HG03571 (cell line): ENCODE data around the gene IL36G.

ENCODE experiments used
- ATAC-seq: cut with Tn5 transposase; IDR thresholded peaks from one replicate; pipeline ENCODE4 v1.9.1; 2021; ENCODE audit not compliant: unreplicated experiment

The IL36G gene

GRCh38 chr2:112972423-112973086 lies 5.3 kb upstream of the IL36G start:
- no peak for ATAC-seq

DNA sequence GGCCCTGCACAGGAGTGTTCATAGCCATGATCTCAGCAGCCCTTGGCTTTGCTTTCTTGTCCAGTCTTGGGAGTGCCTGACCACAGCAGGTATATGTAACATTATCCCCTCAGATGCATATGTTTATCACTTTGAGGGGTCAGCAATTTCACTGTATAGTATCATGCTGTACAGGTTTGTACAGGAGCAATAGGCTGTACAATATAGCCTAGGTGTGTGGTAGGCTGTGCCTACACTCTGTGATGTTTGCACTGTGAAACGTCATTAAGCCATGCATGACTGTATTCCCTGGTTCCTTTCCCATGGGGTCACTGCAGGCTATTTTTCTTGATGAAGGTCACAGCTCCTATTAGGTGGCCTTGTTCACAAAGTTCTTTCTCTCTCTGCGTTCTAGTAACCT lies 4.7 kb upstream of the IL36G start:
- no peak for ATAC-seq

DNA sequence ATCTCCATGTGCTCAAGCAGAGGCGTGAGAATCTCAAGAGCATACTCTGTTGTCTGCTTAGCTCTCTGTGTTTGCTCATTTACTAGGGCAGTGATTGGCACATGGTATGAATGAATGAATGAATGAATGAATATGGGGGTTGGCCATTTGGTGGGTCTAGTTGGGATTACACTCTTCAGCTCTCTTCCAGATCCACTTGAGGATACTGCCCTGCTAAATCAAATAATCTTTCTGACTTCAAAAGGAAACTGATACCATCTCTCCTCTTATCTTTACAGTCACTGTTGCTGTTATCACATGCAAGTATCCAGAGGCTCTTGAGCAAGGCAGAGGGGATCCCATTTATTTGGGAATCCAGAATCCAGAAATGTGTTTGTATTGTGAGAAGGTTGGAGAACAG lies 1.9 kb downstream of the IL36G start:
- no peak for ATAC-seq

- no peak for ATAC-seq
Measured at GRCh38 chr2:112980537-112980936, 2.7 kb downstream of the IL36G start.

DNA sequence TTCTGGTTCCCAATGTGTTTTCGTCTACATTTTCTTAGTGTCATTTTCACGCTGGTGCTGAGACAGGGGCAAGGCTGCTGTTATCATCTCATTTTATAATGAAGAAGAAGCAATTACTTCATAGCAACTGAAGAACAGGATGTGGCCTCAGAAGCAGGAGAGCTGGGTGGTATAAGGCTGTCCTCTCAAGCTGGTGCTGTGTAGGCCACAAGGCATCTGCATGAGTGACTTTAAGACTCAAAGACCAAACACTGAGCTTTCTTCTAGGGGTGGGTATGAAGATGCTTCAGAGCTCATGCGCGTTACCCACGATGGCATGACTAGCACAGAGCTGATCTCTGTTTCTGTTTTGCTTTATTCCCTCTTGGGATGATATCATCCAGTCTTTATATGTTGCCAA lies 7.3 kb downstream of the IL36G start:
- no peak for ATAC-seq

DNA sequence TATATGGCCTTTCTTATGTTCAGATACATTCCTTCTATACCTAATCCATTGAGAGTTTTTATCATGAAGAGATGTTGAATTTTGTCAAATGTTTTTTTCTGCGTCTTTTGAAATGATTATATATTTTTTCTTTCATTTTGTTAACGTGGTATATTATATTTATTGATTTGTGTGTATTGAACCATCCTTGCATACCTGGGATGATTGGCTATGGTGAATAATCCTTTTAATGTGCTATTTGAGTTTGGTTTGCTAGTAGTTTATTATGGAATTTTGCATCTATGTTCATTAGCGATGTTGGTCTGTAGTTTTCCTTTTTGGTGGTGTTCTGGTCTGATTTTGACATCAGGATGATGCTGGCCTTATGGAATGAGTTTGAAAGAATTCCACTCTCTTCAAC lies 11.8 kb downstream of the IL36G start:
- no peak for ATAC-seq

GRCh38 chr2:112993831-112994230 lies 16.0 kb downstream of the IL36G start:
- no peak for ATAC-seq

- ATAC-seq: no peak
Measured at GRCh38 chr2:112994648-112995047, 16.8 kb downstream of the IL36G start.

GRCh38 chr2:112995346-112995920 lies 17.6 kb downstream of the IL36G start:
- ATAC-seq: no peak

GRCh38 chr2:112996635-112997034 lies 18.8 kb downstream of the IL36G start:
- ATAC-seq: no peak

DNA sequence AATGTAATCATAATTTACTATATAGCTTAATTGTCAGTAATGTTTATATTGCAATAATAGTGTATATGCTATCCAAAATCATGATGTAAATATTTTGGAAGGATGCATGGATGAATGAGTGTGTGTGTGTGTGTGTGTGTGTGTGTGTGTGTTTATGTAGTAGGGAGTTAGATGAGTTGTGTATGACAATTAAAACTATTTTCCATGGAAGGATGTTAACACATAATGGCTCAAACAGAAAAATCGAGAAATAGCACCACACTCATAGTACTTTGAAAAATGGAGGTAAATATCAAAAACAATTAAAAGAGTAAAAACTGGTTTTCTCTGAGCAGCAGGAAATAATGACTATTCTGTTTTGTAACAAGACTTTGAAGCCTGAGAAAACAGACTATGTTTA lies 19.3 kb downstream of the IL36G start:
- no peak for ATAC-seq

GRCh38 chr2:113000436-113000835 lies 22.6 kb downstream of the IL36G start:
- ATAC-seq: no peak

GRCh38 chr2:113002677-113003076 lies 24.9 kb downstream of the IL36G start:
- no peak for ATAC-seq

DNA sequence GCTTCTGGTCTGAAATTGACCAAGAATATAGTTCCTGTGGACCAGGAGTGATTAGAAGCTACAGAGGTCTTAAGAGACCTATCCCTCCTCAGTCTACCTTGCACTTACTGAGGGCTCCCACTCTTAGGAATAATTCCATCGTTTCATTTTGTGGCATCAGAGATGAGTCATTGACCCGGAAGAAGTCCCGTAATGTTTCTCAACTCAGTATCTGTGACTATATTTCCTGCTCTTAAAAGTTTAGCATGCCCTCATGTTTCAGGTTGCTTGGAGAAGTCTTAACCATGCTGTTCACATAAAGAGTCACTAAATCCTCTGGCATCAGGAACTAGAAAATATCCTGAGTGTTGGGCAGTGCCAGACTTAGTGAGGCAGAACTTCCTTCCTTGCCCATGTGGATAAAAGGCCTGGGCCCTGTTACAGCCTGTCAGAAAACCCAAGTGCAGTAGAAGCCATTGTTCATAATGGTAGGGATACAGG lies 27.3 kb downstream of the IL36G start, which contains the start of gene IL36A:
IL36A (plus strand) TSS at position 430 of the 480 bp plus-strand sequence. CDS start 413 bp downstream, outside the sequence.
- no peak for ATAC-seq

GRCh38 chr2:113007250-113007649 lies 29.4 kb downstream of the IL36G start:
- ATAC-seq: no peak

DNA sequence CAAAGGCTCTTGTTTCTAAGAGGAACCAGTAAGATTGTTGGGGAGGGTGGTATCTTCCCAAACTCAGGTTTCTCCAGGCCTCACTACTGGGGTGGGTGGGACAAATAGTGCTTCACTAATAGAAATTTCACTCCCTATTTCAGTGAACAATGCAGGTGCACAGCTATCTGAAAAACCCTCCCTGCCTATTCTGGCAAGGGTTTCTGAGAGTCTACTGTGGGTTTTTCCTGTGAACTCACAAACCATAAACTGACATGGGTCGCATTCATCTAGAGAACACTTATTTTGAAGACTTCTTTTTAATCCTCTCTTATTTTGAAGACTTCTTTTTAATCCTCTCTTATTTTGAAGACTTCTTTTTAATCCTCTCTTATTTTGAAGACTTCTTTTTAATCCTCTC lies 31.8 kb downstream of the IL36G start:
- ATAC-seq: no peak

DNA sequence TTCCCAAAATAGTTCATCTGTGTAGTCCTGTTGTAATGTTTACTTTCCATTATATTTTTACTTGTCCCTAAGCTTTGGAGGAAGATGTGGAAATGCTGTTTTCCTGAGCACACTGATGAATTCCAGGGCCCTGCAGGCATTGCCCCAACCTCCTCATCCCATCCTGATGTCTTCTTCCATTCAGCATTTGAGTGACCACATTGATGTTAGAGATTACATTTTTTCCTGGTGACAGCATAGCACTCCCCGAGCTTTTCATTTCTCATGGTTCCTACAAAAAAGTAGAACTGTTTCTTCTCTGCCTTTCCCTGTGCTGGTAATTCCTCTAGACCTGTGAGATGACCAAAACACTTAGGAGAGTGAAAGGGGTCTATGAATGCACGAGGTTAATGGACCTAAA lies 32.3 kb downstream of the IL36G start:
- ATAC-seq: no peak

DNA sequence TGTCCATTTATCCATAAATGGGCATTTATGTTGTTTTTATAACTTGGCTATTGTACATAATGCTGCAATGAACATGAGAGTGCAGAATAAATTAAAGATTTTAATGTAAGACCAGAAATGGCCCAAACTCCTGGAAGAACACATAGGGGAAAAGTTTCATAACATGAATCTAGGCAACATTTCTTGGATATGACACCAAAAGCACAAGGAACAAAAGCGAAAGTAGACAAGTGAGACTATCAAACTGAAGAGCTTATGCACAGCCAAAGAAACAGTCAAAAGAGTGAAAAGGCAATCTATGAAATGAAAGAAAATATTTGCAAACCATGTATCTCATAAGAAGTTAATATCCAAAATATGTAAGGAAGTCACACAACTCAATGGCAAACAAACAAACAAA lies 33.3 kb downstream of the IL36G start:
- no peak for ATAC-seq

DNA sequence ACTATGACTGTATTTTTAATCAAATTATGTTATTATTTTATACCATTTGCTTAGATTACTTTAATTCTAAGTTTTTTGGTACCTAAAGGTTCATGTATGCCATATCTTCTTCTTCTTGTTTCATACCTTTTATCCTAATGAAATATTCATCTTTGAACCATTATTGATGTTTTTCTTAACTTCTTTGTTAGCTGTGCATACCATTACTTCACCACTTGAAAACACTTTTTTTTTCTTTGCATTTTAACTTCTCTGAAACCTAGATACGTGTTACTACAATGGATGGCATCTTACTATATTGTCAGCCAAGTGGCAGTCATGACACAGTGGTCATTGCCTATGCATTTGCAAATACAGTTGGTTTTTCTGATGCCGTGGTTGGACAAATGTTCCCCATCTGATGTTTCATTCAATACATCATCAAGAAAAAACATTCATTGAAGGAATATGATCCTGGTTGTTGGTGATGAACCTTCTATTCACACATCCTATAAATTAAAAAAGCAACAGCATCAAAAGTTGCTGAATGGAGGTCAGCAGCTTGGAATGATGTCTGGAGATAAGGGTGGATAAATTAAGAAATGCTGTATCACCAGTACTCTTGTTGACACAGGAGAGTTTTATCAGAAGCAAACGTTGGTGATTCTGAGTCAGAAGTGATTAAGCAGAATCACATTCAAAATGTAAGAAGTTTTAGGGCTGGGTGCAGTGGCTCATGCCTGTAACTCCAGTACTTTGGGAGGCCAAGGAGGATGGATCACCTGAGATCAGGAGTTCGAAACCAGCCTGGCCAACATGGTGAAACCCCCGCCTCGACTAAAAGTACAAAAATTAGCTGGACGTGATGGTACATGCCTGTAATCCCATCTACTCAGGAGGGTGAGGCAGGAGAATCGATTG lies 34.9 kb downstream of the IL36G start:
- no peak for ATAC-seq

DNA sequence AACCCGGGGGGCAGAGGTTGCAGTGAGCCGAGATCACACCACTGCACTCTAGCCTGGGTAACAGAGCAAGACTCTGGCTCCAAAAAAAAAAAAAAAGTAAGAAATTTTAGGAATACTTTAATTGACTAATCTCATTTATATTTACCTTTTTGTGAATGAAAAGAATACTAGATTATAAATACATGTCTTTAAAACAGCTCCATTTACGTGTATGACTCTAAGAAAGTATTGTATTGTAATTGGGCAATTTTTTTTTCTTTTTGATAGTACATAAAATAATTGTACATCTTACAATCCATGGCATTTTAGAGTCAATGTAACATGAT lies 35.5 kb downstream of the IL36G start:
- ATAC-seq: no peak

DNA sequence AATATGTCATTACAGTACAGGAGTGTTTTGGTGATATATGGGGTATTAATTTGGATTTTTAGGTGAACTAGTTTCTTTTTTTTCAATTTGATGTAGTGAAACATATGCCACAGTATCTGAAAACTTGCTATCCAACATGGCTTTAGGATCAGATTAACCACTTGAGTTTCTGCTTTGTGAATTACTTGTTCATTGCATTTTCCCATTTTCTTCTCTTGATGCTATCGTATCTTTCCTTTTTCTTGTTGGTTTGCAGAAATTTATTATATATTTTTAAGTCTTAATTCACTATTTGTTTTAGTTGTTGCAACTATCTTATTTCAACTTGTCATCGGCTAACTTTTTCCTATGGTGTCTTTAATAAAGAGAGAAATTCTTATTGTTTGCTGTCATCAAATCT lies 36.3 kb downstream of the IL36G start:
- ATAC-seq: no peak

DNA sequence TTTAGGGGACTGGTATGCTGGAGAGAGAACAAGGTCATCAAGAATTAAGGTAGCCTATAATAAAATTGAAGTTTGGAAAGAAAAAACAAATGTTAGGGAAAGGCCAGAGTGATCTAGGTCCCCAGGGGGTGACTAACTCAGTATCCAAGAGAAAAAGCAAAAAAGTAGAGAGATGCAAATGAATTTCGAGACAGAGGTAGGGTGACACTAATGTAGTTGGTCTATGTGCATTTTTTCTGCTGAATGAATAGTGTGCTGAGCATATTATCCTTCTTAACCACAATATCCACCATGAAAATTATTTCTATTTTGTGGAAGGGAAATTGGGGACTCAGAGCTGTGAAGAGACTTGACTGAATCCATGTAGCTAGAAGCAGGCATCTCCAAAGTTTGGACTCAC lies 37.2 kb downstream of the IL36G start:
- no peak for ATAC-seq
